GM23338 (cell line): ENCODE results near the gene TMUB1.

Experiments
- CREB1 ChIP-seq: fragments of 250-450 bp; sonication (Bioruptor Pico); IDR thresholded peaks from 2 replicates; pipeline ENCODE4 v1.5.0; 2020; ENCODE audit warnings: low read depth, mild to moderate bottlenecking, moderate library complexity
- EZH2 ChIP-seq: fragments of 200-600 bp; sonication (generic); IDR thresholded peaks from one replicate; pipeline ENCODE4 v1.8.0; 2017; ENCODE audit warnings: antibody characterized with exemption, mild to moderate bottlenecking, low read depth; ENCODE audit not compliant: unreplicated experiment
- EZH2phosphoT487 ChIP-seq: fragments of 200-600 bp; sonication (generic); IDR thresholded peaks from one replicate; pipeline ENCODE4 v1.8.1; 2018; ENCODE audit warnings: antibody characterized with exemption; ENCODE audit not compliant: unreplicated experiment
- JUNB ChIP-seq: IDR thresholded peaks from one replicate; pipeline ENCODE4 v1.6.1; 2016; ENCODE audit warnings: antibody characterized with exemption; ENCODE audit not compliant: unreplicated experiment
- POLR2AphosphoS5 ChIP-seq: IDR thresholded peaks from 2 replicates; pipeline ENCODE4 v1.6.1; 2016; ENCODE audit warnings: antibody characterized with exemption, low read depth
- STAT1 ChIP-seq: IDR thresholded peaks from one replicate; pipeline ENCODE4 v1.6.1; 2016; ENCODE audit warnings: antibody characterized with exemption; ENCODE audit not compliant: unreplicated experiment
- ZNF114 ChIP-seq: fragments of 250-450 bp; sonication (Bioruptor Pico); IDR thresholded peaks from 2 replicates; pipeline ENCODE4 v1.5.0; 2020; ENCODE audit warnings: mild to moderate bottlenecking, moderate library complexity
- ZNF331 ChIP-seq: fragments of 250-450 bp; sonication (Bioruptor Pico); IDR thresholded peaks from 2 replicates; pipeline ENCODE4 v1.5.0; 2020; ENCODE audit warnings: low read depth, mild to moderate bottlenecking, moderate library complexity
- TF ChIP-seq, protein P1 (sequence below), 2 experiments: fragments of 200-600 bp in 1 of 2; sonication (generic) in 1 of 2; conservative IDR thresholded peaks; 2 replicates each; pipeline versions ENCODE4 v1.5.1 to v1.6.1; 2016 to 2017; ENCODE audit warnings: antibody characterized with exemption in 2 of 2, low read depth in 2 of 2, mild to moderate bottlenecking in 2 of 2, moderate library complexity in 1 of 2
- TF ChIP-seq, protein P2 (sequence below): IDR thresholded peaks from one replicate; pipeline ENCODE4 v1.6.1; 2018; ENCODE audit warnings: antibody characterized with exemption; ENCODE audit not compliant: unreplicated experiment
- TF ChIP-seq, protein P3 (sequence below): fragments of 250-450 bp; sonication (Bioruptor Pico); IDR thresholded peaks from 2 replicates; pipeline ENCODE4 v1.5.0; 2020; ENCODE audit warnings: mild to moderate bottlenecking, moderate library complexity

DNA sequence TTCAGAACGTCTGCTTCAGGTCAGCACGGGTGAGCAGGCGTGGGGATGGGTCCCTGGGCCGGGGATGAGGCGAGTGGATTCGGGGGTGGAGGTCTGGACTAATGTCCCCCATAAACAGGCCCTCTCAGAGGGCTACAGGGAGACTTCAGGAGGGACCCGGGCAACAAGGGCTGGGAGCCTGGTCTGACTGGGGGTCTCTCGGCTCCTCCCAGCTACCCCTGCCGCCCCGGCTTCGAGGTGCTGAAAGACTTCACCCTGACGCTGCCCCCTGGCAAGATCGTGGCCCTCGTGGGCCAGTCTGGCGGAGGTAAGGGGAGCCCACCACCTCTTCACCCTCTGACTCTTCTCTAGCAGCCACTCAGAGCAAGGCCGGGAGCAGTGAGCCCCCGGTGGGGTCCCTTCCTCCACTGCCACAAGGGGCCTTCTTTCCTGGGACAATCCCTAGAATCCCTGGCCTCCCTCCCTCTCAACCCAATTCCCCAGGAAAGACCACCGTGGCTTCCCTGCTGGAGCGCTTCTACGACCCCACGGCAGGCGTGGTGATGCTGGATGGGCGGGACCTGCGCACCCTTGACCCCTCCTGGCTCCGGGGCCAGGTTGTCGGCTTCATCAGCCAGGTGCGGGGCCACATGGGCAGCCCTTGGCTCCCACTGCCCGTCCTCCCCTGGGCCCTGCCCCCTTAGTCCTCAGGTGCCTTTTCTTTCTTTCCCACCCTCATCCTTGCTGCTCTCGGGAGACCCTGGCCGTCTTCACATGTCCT is 42.5 kb downstream of the TMUB1 start:
- no peak for TF ChIP-seq EZH2
- TF ChIP-seq, protein P1, sequence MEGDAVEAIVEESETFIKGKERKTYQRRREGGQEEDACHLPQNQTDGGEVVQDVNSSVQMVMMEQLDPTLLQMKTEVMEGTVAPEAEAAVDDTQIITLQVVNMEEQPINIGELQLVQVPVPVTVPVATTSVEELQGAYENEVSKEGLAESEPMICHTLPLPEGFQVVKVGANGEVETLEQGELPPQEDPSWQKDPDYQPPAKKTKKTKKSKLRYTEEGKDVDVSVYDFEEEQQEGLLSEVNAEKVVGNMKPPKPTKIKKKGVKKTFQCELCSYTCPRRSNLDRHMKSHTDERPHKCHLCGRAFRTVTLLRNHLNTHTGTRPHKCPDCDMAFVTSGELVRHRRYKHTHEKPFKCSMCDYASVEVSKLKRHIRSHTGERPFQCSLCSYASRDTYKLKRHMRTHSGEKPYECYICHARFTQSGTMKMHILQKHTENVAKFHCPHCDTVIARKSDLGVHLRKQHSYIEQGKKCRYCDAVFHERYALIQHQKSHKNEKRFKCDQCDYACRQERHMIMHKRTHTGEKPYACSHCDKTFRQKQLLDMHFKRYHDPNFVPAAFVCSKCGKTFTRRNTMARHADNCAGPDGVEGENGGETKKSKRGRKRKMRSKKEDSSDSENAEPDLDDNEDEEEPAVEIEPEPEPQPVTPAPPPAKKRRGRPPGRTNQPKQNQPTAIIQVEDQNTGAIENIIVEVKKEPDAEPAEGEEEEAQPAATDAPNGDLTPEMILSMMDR (conservative IDR thresholded peaks at IDR 0.05; ENCODE audit: low read depth in 2 of 2) = no peak
- TF ChIP-seq POLR2AphosphoS5 = no peak
- TF ChIP-seq EZH2phosphoT487 = no peak
- TF ChIP-seq, protein P2, sequence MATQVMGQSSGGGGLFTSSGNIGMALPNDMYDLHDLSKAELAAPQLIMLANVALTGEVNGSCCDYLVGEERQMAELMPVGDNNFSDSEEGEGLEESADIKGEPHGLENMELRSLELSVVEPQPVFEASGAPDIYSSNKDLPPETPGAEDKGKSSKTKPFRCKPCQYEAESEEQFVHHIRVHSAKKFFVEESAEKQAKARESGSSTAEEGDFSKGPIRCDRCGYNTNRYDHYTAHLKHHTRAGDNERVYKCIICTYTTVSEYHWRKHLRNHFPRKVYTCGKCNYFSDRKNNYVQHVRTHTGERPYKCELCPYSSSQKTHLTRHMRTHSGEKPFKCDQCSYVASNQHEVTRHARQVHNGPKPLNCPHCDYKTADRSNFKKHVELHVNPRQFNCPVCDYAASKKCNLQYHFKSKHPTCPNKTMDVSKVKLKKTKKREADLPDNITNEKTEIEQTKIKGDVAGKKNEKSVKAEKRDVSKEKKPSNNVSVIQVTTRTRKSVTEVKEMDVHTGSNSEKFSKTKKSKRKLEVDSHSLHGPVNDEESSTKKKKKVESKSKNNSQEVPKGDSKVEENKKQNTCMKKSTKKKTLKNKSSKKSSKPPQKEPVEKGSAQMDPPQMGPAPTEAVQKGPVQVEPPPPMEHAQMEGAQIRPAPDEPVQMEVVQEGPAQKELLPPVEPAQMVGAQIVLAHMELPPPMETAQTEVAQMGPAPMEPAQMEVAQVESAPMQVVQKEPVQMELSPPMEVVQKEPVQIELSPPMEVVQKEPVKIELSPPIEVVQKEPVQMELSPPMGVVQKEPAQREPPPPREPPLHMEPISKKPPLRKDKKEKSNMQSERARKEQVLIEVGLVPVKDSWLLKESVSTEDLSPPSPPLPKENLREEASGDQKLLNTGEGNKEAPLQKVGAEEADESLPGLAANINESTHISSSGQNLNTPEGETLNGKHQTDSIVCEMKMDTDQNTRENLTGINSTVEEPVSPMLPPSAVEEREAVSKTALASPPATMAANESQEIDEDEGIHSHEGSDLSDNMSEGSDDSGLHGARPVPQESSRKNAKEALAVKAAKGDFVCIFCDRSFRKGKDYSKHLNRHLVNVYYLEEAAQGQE = no peak
- TF ChIP-seq ZNF114 (CRISPR knock-in tag) = no peak
- no peak for TF ChIP-seq CREB1 (CRISPR knock-in tag)
- no peak for TF ChIP-seq JUNB
- TF ChIP-seq, protein P3, sequence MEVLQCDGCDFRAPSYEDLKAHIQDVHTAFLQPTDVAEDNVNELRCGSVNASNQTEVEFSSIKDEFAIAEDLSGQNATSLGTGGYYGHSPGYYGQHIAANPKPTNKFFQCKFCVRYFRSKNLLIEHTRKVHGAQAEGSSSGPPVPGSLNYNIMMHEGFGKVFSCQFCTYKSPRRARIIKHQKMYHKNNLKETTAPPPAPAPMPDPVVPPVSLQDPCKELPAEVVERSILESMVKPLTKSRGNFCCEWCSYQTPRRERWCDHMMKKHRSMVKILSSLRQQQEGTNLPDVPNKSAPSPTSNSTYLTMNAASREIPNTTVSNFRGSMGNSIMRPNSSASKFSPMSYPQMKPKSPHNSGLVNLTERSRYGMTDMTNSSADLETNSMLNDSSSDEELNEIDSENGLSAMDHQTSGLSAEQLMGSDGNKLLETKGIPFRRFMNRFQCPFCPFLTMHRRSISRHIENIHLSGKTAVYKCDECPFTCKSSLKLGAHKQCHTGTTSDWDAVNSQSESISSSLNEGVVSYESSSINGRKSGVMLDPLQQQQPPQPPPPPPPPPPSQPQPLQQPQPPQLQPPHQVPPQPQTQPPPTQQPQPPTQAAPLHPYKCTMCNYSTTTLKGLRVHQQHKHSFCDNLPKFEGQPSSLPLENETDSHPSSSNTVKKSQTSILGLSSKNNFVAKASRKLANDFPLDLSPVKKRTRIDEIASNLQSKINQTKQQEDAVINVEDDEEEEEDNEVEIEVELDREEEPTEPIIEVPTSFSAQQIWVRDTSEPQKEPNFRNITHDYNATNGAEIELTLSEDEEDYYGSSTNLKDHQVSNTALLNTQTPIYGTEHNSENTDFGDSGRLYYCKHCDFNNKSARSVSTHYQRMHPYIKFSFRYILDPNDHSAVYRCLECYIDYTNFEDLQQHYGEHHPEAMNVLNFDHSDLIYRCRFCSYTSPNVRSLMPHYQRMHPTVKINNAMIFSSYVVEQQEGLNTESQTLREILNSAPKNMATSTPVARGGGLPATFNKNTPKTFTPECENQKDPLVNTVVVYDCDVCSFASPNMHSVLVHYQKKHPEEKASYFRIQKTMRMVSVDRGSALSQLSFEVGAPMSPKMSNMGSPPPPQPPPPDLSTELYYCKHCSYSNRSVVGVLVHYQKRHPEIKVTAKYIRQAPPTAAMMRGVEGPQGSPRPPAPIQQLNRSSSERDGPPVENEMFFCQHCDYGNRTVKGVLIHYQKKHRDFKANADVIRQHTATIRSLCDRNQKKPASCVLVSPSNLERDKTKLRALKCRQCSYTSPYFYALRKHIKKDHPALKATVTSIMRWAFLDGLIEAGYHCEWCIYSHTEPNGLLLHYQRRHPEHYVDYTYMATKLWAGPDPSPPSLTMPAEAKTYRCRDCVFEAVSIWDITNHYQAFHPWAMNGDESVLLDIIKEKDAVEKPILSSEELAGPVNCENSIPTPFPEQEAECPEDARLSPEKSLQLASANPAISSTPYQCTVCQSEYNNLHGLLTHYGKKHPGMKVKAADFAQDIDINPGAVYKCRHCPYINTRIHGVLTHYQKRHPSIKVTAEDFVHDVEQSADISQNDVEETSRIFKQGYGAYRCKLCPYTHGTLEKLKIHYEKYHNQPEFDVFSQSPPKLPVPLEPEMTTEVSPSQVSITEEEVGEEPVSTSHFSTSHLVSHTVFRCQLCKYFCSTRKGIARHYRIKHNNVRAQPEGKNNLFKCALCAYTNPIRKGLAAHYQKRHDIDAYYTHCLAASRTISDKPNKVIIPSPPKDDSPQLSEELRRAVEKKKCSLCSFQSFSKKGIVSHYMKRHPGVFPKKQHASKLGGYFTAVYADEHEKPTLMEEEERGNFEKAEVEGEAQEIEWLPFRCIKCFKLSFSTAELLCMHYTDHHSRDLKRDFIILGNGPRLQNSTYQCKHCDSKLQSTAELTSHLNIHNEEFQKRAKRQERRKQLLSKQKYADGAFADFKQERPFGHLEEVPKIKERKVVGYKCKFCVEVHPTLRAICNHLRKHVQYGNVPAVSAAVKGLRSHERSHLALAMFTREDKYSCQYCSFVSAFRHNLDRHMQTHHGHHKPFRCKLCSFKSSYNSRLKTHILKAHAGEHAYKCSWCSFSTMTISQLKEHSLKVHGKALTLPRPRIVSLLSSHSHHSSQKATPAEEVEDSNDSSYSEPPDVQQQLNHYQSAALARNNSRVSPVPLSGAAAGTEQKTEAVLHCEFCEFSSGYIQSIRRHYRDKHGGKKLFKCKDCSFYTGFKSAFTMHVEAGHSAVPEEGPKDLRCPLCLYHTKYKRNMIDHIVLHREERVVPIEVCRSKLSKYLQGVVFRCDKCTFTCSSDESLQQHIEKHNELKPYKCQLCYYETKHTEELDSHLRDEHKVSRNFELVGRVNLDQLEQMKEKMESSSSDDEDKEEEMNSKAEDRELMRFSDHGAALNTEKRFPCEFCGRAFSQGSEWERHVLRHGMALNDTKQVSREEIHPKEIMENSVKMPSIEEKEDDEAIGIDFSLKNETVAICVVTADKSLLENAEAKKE = no peak
- no peak for TF ChIP-seq ZNF331 (CRISPR knock-in tag)
- no peak for TF ChIP-seq STAT1
